H1 (cell line): ENCODE data around the gene LDAH. TPM values are rescaled to one million over a fixed set of nuclear protein-coding genes. Genes with fewer than 3 reads are reported as not detected.

Experiments used
- CTCF ChIA-PET: fragments of 300-600 bp; sonication (Branson Sonifier 250); formaldehyde crosslinking; loops from one replicate; lab custom pipeline; 2021; ENCODE audit not compliant: partially characterized antibody; lab: Charles Lee
- POLR2A ChIA-PET: fragments of 300-600 bp; sonication (Branson Sonifier 250); formaldehyde crosslinking; loops from one replicate; lab custom pipeline; 2021; ENCODE audit warnings: inconsistent platforms; ENCODE audit not compliant: partially characterized antibody; lab: Charles Lee
- DNase-seq, 2 experiments: peaks; one replicate each; pipeline versions ENCODE4 v3.0.0 to v3.0.0-alpha.2; 2010 to 2022; ENCODE audit warnings: low spot score in 2 of 2, low read depth in 1 of 2, mixed read lengths in 1 of 2
- FAIRE-seq: peaks from 2 replicates; lab custom pipeline; 2011; peaks lifted over from hg19 to GRCh38; lab: Jason Lieb, UNC
- H2AFZ ChIP-seq: 2 replicates; pipeline ENCODE4 v1.8.1; 2012; ENCODE audit warnings: low read length, inconsistent platforms
- H2AK5ac ChIP-seq: 2 replicates; pipeline ENCODE4 v1.6.1; 2013; ENCODE audit warnings: low read depth, low read length
- H2BK120ac ChIP-seq: replicated peaks from 2 replicates; pipeline ENCODE3; 2013; ENCODE audit warnings: low read depth, low read length, inconsistent platforms
- H2BK12ac ChIP-seq: 2 replicates; pipeline ENCODE4 v1.6.1; 2013; ENCODE audit warnings: low read depth, low read length
- H2BK15ac ChIP-seq: 2 replicates; pipeline ENCODE4 v1.6.1; 2013; ENCODE audit warnings: low read length
- H2BK20ac ChIP-seq: 2 replicates; pipeline ENCODE4 v1.6.1; 2013; ENCODE audit warnings: low read length
- H2BK5ac ChIP-seq: 2 replicates; pipeline ENCODE4 v1.6.1; 2013; ENCODE audit warnings: low read depth, low read length
- H3K14ac ChIP-seq: 2 replicates; pipeline ENCODE4 v1.6.1; 2013; ENCODE audit warnings: inconsistent platforms; ENCODE audit not compliant: insufficient read length
- H3K18ac ChIP-seq: 2 replicates; pipeline ENCODE4 v1.6.1; 2013; ENCODE audit warnings: low read length; ENCODE audit errors: extremely low read depth
- H3K23ac ChIP-seq: 2 replicates; pipeline ENCODE4 v1.6.1; 2013; ENCODE audit warnings: inconsistent platforms; ENCODE audit not compliant: insufficient read length
- H3K23me2 ChIP-seq: 2 replicates; pipeline ENCODE4 v1.6.1; 2013; ENCODE audit warnings: low read depth, low read length
- H3K27ac ChIP-seq: 2 replicates; pipeline ENCODE4 v1.6.1; 2011; ENCODE audit warnings: low read depth, low read length, inconsistent platforms
- H3K27me3 ChIP-seq, 4 experiments: replicated peaks in 1 of 4; 1 replicate in 1 of 4; 2 replicates in 3 of 4; pipeline versions ENCODE4 v1.6.1 to v1.8.1; 2011 to 2013; ENCODE audit warnings: low read length in 3 of 4, mild to moderate bottlenecking in 3 of 4, inconsistent platforms in 2 of 4, mixed read lengths in 2 of 4, moderate library complexity in 1 of 4; ENCODE audit not compliant: control insufficient read depth in 3 of 4, insufficient read depth in 3 of 4; ENCODE audit errors: extremely low read depth in 1 of 4
- H3K36me3 ChIP-seq, 4 experiments: 2 replicates each; pipeline versions ENCODE4 v1.6.1 to v1.8.1; 2011 to 2013; ENCODE audit warnings: mild to moderate bottlenecking in 4 of 4, low read length in 3 of 4, moderate library complexity in 2 of 4, control low read depth in 1 of 4, inconsistent platforms in 1 of 4; ENCODE audit not compliant: insufficient read depth in 4 of 4, control insufficient read depth in 2 of 4
- H3K4ac ChIP-seq: replicated peaks from 2 replicates; pipeline ENCODE3; 2013; ENCODE audit warnings: low read length, low read depth, mixed read lengths, inconsistent platforms; ENCODE audit not compliant: insufficient read length
- H3K4me1 ChIP-seq, 4 experiments: replicated peaks in 1 of 4; 1 replicate in 1 of 4; 2 replicates in 3 of 4; pipeline versions ENCODE4 v1.6.1 to v1.8.1; 2011 to 2013; ENCODE audit warnings: low read length in 3 of 4, inconsistent platforms in 2 of 4, mixed read lengths in 1 of 4; ENCODE audit not compliant: insufficient read depth in 4 of 4, control insufficient read depth in 3 of 4
- H3K4me2 ChIP-seq, 2 experiments: 2 replicates each; pipeline versions ENCODE4 v1.6.1 to v1.8.1; 2011 to 2013; ENCODE audit warnings: low read depth in 2 of 2, low read length in 2 of 2, control low read depth in 1 of 2, inconsistent platforms in 1 of 2, mild to moderate bottlenecking in 1 of 2; ENCODE audit not compliant: insufficient read depth in 1 of 2
- H3K4me3 ChIP-seq, 4 experiments: fragments of 200-600, 300-600 bp in 1 of 4; sonication (generic), shearing (Covaris generic), sonication (Bioruptor Twin) in 1 of 4; 2 replicates each; pipeline versions ENCODE4 v1.5.1 to v1.8.1; 2011 to 2016; ENCODE audit warnings: low read length in 4 of 4, low read depth in 3 of 4, control low read depth in 2 of 4, inconsistent platforms in 2 of 4, mild to moderate bottlenecking in 2 of 4, mixed read lengths in 1 of 4, moderate library complexity in 1 of 4; ENCODE audit not compliant: insufficient read depth in 2 of 4; ENCODE audit errors: extremely low read depth in 1 of 4
- H3K56ac ChIP-seq: replicated peaks from 2 replicates; pipeline ENCODE3; 2013; ENCODE audit warnings: low read depth, mild to moderate bottlenecking, mixed read lengths, low read length, inconsistent platforms; ENCODE audit not compliant: insufficient read length
- H3K79me1 ChIP-seq: 2 replicates; pipeline ENCODE4 v1.6.1; 2013; ENCODE audit warnings: low read depth, low read length, control low read depth
- H3K79me2 ChIP-seq, 2 experiments: 2 replicates each; pipeline versions ENCODE4 v1.6.1 to v1.8.1; 2012 to 2013; ENCODE audit warnings: low read length in 2 of 2, mild to moderate bottlenecking in 2 of 2, inconsistent platforms in 1 of 2; ENCODE audit not compliant: insufficient read depth in 2 of 2, control insufficient read depth in 1 of 2
- H3K9ac ChIP-seq, 4 experiments: replicated peaks in 1 of 4; 1 replicate in 1 of 4; 2 replicates in 3 of 4; pipeline versions ENCODE4 v1.6.1 to v1.8.1; 2011 to 2013; ENCODE audit warnings: low read depth in 3 of 4, low read length in 3 of 4, control low read depth in 2 of 4, mild to moderate bottlenecking in 2 of 4, moderate library complexity in 2 of 4, inconsistent platforms in 1 of 4; ENCODE audit errors: extremely low read depth in 1 of 4
- H3K9me3 ChIP-seq, 2 experiments: 2 replicates each; pipeline versions ENCODE4 v1.6.1 to v1.8.1; 2012 to 2013; ENCODE audit warnings: mild to moderate bottlenecking in 2 of 2, moderate library complexity in 2 of 2, control low read depth in 1 of 2, inconsistent platforms in 1 of 2, low read depth in 1 of 2, low read length in 1 of 2, mixed read lengths in 1 of 2; ENCODE audit not compliant: insufficient read depth in 2 of 2
- H4K20me1 ChIP-seq, 2 experiments: replicated peaks in 1 of 2; 2 replicates each; pipeline versions ENCODE3 to v1.8.1; 2011 to 2013; ENCODE audit warnings: inconsistent platforms in 2 of 2, low read length in 2 of 2, mild to moderate bottlenecking in 1 of 2; ENCODE audit not compliant: insufficient read depth in 2 of 2, control insufficient read depth in 1 of 2
- H4K5ac ChIP-seq: 2 replicates; pipeline ENCODE4 v1.6.1; 2013; ENCODE audit warnings: low read length, low read depth, mixed read lengths, inconsistent platforms; ENCODE audit not compliant: insufficient read length
- H4K8ac ChIP-seq: 2 replicates; pipeline ENCODE4 v1.8.0; 2013; ENCODE audit warnings: mild to moderate bottlenecking, moderate library complexity, low read length, inconsistent platforms; ENCODE audit not compliant: insufficient read depth; ENCODE audit errors: extremely low read depth
- H4K91ac ChIP-seq: replicated peaks from 2 replicates; pipeline ENCODE3; 2013; ENCODE audit warnings: low read length, mixed read lengths, inconsistent platforms; ENCODE audit not compliant: insufficient read length
- CREB1 ChIP-seq: IDR thresholded peaks from 2 replicates; pipeline ENCODE4 v1.6.1; 2012; ENCODE audit warnings: inconsistent platforms
- WGBS, 2 experiments: shearing (Covaris generic) in 1 of 2; methylation state at CpG; one replicate each; pipeline versions ENCODE4 v1.1.6 to v1.1.7; 2013 to 2015; ENCODE audit warnings: low lambda C conversion rate in 2 of 2, mixed read lengths in 2 of 2, inconsistent platforms in 1 of 2, low coverage in 1 of 2, missing lambda C conversion rate in 1 of 2; ENCODE audit not compliant: insufficient replicate concordance in 2 of 2, insufficient coverage in 1 of 2, insufficient read length in 1 of 2; ENCODE audit errors: extremely low coverage in 1 of 2, missing lambda C conversion rate in 1 of 2; 5-methylcytosine and 5-hydroxymethylcytosine counted together
- polyA plus RNA-seq, 7 experiments: library from polyadenylated mRNA; depleted of rRNA in 3 of 7; stranded (reverse) in 5 of 7; unstranded in 2 of 7; fragments of >200 nt in 5 of 7; fragments of 200-250 nt in 2 of 7; gene quantifications; 1 replicate in 5 of 7; 2 replicates in 1 of 7; 4 replicates in 1 of 7; pipeline versions ENCODE4 v1.2.1 to v1.2.3, GENCODE V29; 2011 to 2013; ENCODE audit warnings: missing spikeins in 2 of 7, mixed read lengths in 2 of 7
- total RNA-seq: library from RNA; stranded (reverse); fragmentation: NEBNext Ultra II Directional; extraction: Animal tissue kit (Norgen Biotek cat#: 25700); gene quantifications from 2 replicates; pipeline ENCODE4 v1.2.1, GENCODE V29; 2021
- TF ChIP-seq, protein P1 (sequence below): IDR thresholded peaks from 2 replicates; pipeline ENCODE4 v1.6.1; 2012; ENCODE audit warnings: inconsistent platforms

Gene LDAH
- total and polyA plus RNA-seq, 2 of the 8 experiments (the other 6 are each of a cell fraction or from before 2014, with no cell fraction given) = 10.9 to 26.3 TPM

DNA sequence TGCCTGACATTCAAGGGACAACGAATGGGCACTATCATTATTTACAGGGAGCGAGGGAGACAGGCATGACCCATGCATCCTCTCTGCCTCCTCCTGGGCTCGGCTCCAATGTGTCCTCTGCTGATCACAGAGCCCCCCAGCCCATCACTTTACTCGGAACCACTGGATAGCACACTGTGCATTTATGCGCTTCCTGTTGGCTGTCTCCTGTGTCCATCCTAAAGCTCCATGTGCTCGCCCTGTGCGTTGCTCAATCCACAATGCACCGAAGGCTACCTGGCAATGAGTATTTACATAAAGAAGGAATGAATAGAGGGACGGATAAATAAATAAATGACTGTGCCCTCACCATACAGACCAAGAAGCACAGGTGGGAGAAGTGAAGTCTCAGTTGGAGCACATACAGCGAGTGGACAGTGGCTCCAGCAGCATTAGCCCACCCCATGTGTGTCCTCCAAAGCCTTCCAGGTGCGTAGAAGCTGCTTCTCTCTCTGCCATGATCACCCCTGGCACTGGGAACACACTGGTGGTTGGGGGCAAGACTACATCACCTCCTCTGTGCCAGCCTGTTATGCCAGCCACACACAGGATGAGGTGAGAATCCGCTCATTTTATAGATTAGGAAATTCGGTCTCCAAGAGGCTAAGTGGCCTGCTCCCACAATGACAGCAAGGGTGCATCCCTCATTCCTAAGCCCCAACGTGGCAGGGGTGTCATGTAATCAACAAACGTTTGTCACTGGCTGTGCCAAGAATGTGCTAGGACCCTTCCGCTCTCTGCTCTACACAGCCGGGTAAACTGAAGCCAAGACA, 158.3 kb downstream of the LDAH start:
- no peak overlapping the region for H3K9ac ChIP-seq
- H3K4me1 ChIP-seq = peaks cover 0 to 22% (median 6%) of the 10 kb centered on the region in 4 experiments; a peak in 6 of 7 replicates
- no peak overlapping the region for H4K5ac ChIP-seq
- H2AK5ac ChIP-seq = no peak overlapping the region
- H3K18ac ChIP-seq = no peak overlapping the region
- CTCF ChIA-PET = interaction anchor here (0.7 to 8.9 kb wide), 8 partner anchors 8 to 301 kb away, joined by 3 to 266 read pairs (median 8); partner anchors contain the start of gene HS1BP3
- no peak overlapping the region for H2BK5ac ChIP-seq
- peaks cover 66 to 79% (median 77%) of the 10 kb centered on the region in 4 experiments for H3K27me3 ChIP-seq
- no peaks in the 10 kb centered on the region for H3K9me3 ChIP-seq
- POLR2A ChIA-PET = interaction anchor here (1.3 to 2.2 kb wide), 3 partner anchors 9 to 11 kb away, joined by 4 to 8 read pairs (median 4); no protein-coding TSS in a partner anchor
- H2BK15ac ChIP-seq = no peak overlapping the region
- no peak overlapping the region for H2BK12ac ChIP-seq
- TF ChIP-seq, protein P1, sequence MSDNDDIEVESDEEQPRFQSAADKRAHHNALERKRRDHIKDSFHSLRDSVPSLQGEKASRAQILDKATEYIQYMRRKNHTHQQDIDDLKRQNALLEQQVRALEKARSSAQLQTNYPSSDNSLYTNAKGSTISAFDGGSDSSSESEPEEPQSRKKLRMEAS = peak; percentile 20; the same call in 1 of the 2 replicates
- no peak for TF ChIP-seq CREB1
- TF ChIP-seq, all 59 proteins: peak for 1
- Histone ChIP-seq H3K36me3 (no peaks in the 10 kb centered on the region; a peak in 1 of 8 replicates), H2AFZ (no peak overlapping the region), H2BK20ac (no peak overlapping the region), H3K27ac (no peak overlapping the region), H3K23ac (no peak overlapping the region), H3K4ac (no peak overlapping the region), H3K4me2 (peak overlapping the region; percentile 88 to 92), H3K23me2 (peaks cover 17% of the 10 kb centered on the region; the same call in 1 of the 2 replicates), H4K91ac (no peak overlapping the region), H2BK120ac (no peak overlapping the region), H3K4me3 (peak overlapping the region in 1 of 4 experiments; percentile 76; a peak in 2 of 8 replicates), H3K14ac (no peak overlapping the region), H3K56ac (no peak overlapping the region), H3K79me2 (no peaks in the 10 kb centered on the region), H4K20me1 (peaks cover 2 to 16% of the 10 kb centered on the region in 2 experiments), H4K8ac (no peak overlapping the region), H3K79me1 (no peaks in the 10 kb centered on the region)
- WGBS, 2 experiments = 35% methylated on average over 17 of the region's 17 CpGs; no CpG with 5 or more reads in 1 of the 2 experiments
- FAIRE-seq (no peak), DNase-seq (no peak)
